NCI-H2171 treated with DMSO at 0.1 percent for 48 hours (cell line): ENCODE data around the gene OTOP2.
A peak's percentile ranks its signal among the peaks of the same experiment; 100 is the strongest.

Source experiments
- DNase-seq: peaks from one replicate; lab custom pipeline; 2025; lab: John Stamatoyannopoulos, UW

Gene OTOP2

GRCh38 chr17:74972107-74972972 lies 48.3 kb downstream of the OTOP2 start, which contains the start of gene HID1:
Gene HID1, minus strand, starts transcription at chr17:74972759. Its CDS starts 103 bp downstream, at chr17:74972656.
- peak; percentile 64 for DNase-seq

- no peak for DNase-seq
These were observed 48.9 kb downstream of the OTOP2 start for GRCh38 chr17:74972973-74973328.

GRCh38 chr17:74975943-74976342 lies 51.9 kb downstream of the OTOP2 start:
- no peak for DNase-seq

GRCh38 chr17:74977802-74978201 lies 53.7 kb downstream of the OTOP2 start:
- no peak for DNase-seq

GRCh38 chr17:74978240-74978639 lies 54.2 kb downstream of the OTOP2 start:
- DNase-seq, result no peak

GRCh38 chr17:74979408-74980146 lies 55.5 kb downstream of the OTOP2 start:
- DNase-seq, result no peak

GRCh38 chr17:74981318-74981978 lies 57.4 kb downstream of the OTOP2 start:
- DNase-seq, result no peak

GRCh38 chr17:74981979-74982662 lies 58.0 kb downstream of the OTOP2 start:
- peak; percentile 84 for DNase-seq

- DNase-seq, result peak; percentile 25
These were observed 58.7 kb downstream of the OTOP2 start for GRCh38 chr17:74982663-74983313.
